ENCODE results near the gene ABCC10. TPM values are rescaled to one million over a fixed set of nuclear protein-coding genes. Genes with fewer than 3 reads are reported as not detected.
"Not testable (repeated sequence)": the region's sequence is repeated elsewhere in the genome, so short reads cannot be mapped to it uniquely, and the experiment has no call there.

ABCC10 gene
- total and polyA plus RNA-seq, 11 donors = 6.4 to 19.6 (median 10.3) TPM

DNA sequence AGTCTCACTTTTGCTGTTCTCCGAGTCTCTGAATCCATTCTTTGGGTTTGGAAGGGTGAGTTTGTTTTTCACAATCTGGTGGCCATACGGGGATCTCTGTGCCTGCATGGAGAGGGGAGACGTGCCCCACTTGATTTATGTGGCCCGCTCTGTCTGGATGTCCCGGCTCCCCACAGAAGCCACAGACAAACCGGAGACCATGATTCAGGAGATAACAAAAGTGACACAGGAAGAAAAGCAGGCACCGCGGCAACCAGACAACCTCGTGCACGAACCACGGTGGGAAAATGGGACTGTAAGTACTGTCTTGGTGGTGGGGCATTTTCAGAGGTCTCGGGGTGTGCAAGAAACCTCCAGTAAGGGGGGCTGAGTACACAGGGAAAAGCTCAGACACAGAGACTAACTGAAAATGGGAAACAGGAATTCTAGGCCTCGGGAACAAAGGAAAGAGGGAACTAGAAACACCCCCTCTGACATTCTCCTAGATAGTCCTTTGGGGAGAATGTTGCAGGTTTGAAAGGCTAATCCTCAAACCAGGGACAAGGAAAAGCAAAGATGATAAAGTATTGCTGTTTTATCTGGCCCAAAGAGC is 35.8 kb upstream of the ABCC10 start:
- intact Hi-C loops (cut with DNase I) = no loop called here

GRCh38 chr6:43393133-43393532 is 34.2 kb upstream of the ABCC10 start:
- 63 to 75% (median 65%) methylated on average over 11 of the region's 11 CpGs for WGBS, 4 donors
- H3K9me3 ChIP-seq = not testable (repeated sequence)
- peaks cover 0 to 30% (median 2%) of the 10 kb centered on the region in 9 donors for H3K27me3 ChIP-seq

More for the DNA sequence above, 35.8 kb upstream of the ABCC10 start:
- Histone ChIP-seq H3K4me1 (peaks cover 0 to 4% (median 0%) of the 10 kb centered on the region in 12 donors), H3K27me3 (peaks cover 0 to 31% (median 2%) of the 10 kb centered on the region in 9 donors), H3K27ac (no peak overlapping the region), H3K9me3 (no peaks in the 10 kb centered on the region), H3K4me3 (no peak overlapping the region), H3K36me3 (no peaks in the 10 kb centered on the region)
- ATAC-seq (no peak), DNase-seq (no peak)
- 45 to 59% (median 50%) methylated on average over 13 of the region's 13 CpGs for WGBS, 4 donors
- TF ChIP-seq, protein P1, sequence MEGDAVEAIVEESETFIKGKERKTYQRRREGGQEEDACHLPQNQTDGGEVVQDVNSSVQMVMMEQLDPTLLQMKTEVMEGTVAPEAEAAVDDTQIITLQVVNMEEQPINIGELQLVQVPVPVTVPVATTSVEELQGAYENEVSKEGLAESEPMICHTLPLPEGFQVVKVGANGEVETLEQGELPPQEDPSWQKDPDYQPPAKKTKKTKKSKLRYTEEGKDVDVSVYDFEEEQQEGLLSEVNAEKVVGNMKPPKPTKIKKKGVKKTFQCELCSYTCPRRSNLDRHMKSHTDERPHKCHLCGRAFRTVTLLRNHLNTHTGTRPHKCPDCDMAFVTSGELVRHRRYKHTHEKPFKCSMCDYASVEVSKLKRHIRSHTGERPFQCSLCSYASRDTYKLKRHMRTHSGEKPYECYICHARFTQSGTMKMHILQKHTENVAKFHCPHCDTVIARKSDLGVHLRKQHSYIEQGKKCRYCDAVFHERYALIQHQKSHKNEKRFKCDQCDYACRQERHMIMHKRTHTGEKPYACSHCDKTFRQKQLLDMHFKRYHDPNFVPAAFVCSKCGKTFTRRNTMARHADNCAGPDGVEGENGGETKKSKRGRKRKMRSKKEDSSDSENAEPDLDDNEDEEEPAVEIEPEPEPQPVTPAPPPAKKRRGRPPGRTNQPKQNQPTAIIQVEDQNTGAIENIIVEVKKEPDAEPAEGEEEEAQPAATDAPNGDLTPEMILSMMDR (IDR thresholded peaks at IDR 0.05) = no peak
- TF ChIP-seq POLR2A (IDR thresholded peaks at IDR 0.05) = no peak

GRCh38 chr6:43393602-43394001 is 33.7 kb upstream of the ABCC10 start:
- 64 to 71% (median 68%) methylated on average over 5 of the region's 5 CpGs for WGBS, 4 donors
- peaks cover 0 to 26% (median 2%) of the 10 kb centered on the region in 9 donors for H3K27me3 ChIP-seq
- no peaks in the 10 kb centered on the region for H3K9me3 ChIP-seq
- TF ChIP-seq, protein P1 (IDR thresholded peaks at IDR 0.05) = no peak
- TF ChIP-seq POLR2A (IDR thresholded peaks at IDR 0.05) = no peak
- intact Hi-C loops (cut with DNase I) = no loop called here
- DNase-seq (no peak), ATAC-seq (no peak)
- H3K4me1 ChIP-seq = peaks cover 0 to 4% (median 0%) of the 10 kb centered on the region in 12 donors
- H3K4me3 ChIP-seq = no peak overlapping the region
- no peak overlapping the region for H3K27ac ChIP-seq
- no peaks in the 10 kb centered on the region for H3K36me3 ChIP-seq

More at GRCh38 chr6:43393133-43393532, 34.2 kb upstream of the ABCC10 start:
- intact Hi-C loops (cut with DNase I); H3K27ac ChIP-seq; H3K4me1 ChIP-seq; H3K36me3 ChIP-seq; DNase-seq; H3K4me3 ChIP-seq; ATAC-seq: not testable (repeated sequence)

- peaks cover 0 to 16% (median 0%) of the 10 kb centered on the region in 9 donors for H3K27me3 ChIP-seq
- no peak overlapping the region for H3K4me3 ChIP-seq
- DNase-seq = no peak
- peaks cover 0 to 4% (median 0%) of the 10 kb centered on the region in 12 donors for H3K4me1 ChIP-seq
- WGBS, 4 donors = 97 to 99% (median 98%) methylated on average over 4 of the region's 4 CpGs
- intact Hi-C loops (cut with DNase I) = no loop called here
- TF ChIP-seq, protein P1 (IDR thresholded peaks at IDR 0.05) = no peak
- no peak for TF ChIP-seq POLR2A (IDR thresholded peaks at IDR 0.05)
- no peak for ATAC-seq
- no peak overlapping the region for H3K27ac ChIP-seq
- H3K9me3 ChIP-seq = no peaks in the 10 kb centered on the region
- H3K36me3 ChIP-seq = no peaks in the 10 kb centered on the region
Measured at GRCh38 chr6:43394982-43395381, 32.4 kb upstream of the ABCC10 start.

Measured in heart left ventricle (tissue), 16 donors.